Liver (tissue), 9 donors: Measurements from ENCODE around the gene LAMA2. TPM values are rescaled to one million over a fixed set of nuclear protein-coding genes. Genes with fewer than 3 reads are reported as not detected.

Experiments
- DNase-seq: peaks from one replicate; pipeline ENCODE4 v3.0.0-alpha.2; 2017; ENCODE audit warnings: low spot score
- H3K27ac ChIP-seq, 2 donors: one replicate each; pipeline ENCODE4 v1.7.0; 2013; ENCODE audit warnings: inconsistent platforms in 2 of 2, low read length in 2 of 2, control low read depth in 1 of 2, low read depth in 1 of 2, mild to moderate bottlenecking in 1 of 2
- H3K27me3 ChIP-seq, 4 donors: one replicate each; pipeline versions ENCODE4 v1.6.1 to v1.7.0; 2013; ENCODE audit warnings: low read length in 3 of 4, inconsistent platforms in 1 of 4, mild to moderate bottlenecking in 1 of 4, moderate library complexity in 1 of 4; ENCODE audit not compliant: control insufficient read depth in 4 of 4, insufficient read depth in 4 of 4
- H3K36me3 ChIP-seq, 4 donors: one replicate each; pipeline versions ENCODE4 v1.6.1 to v1.7.0; 2013; ENCODE audit warnings: low read length in 3 of 4, mild to moderate bottlenecking in 3 of 4, low read depth in 1 of 4, moderate library complexity in 1 of 4; ENCODE audit not compliant: control insufficient read depth in 4 of 4, insufficient read depth in 3 of 4
- H3K4me1 ChIP-seq, 4 donors: one replicate each; pipeline versions ENCODE4 v1.6.1 to v1.7.0; 2013; ENCODE audit warnings: low read length in 3 of 4, mild to moderate bottlenecking in 3 of 4, moderate library complexity in 1 of 4; ENCODE audit not compliant: control insufficient read depth in 4 of 4, insufficient read depth in 4 of 4
- H3K4me3 ChIP-seq, 3 donors: one replicate each; pipeline versions ENCODE4 v1.6.1 to v1.7.0; 2013; ENCODE audit warnings: low read length in 3 of 3, control low read depth in 1 of 3, low read depth in 1 of 3, mild to moderate bottlenecking in 1 of 3
- H3K9ac ChIP-seq, 2 donors: one replicate each; pipeline ENCODE4 v1.7.0; 2013; ENCODE audit warnings: low read length in 2 of 2, mild to moderate bottlenecking in 2 of 2, moderate library complexity in 2 of 2, control low read depth in 1 of 2, low read depth in 1 of 2
- H3K9me3 ChIP-seq, 4 donors: one replicate each; pipeline versions ENCODE4 v1.6.1 to v1.7.0; 2013; ENCODE audit warnings: low read length in 3 of 4; ENCODE audit not compliant: control insufficient read depth in 4 of 4
- EGR1 ChIP-seq, 2 donors: IDR thresholded peaks; 2 replicates each; pipeline ENCODE4 v1.6.1; 2016 to 2018; ENCODE audit warnings: antibody characterized with exemption in 2 of 2, low read depth in 2 of 2
- FOXA1 ChIP-seq: IDR thresholded peaks from 2 replicates; pipeline ENCODE4 v1.6.1; 2016; ENCODE audit warnings: antibody characterized with exemption
- GABPA ChIP-seq, 2 donors: IDR thresholded peaks in 1 of 2; conservative IDR thresholded peaks in 1 of 2; 2 replicates each; pipeline ENCODE4 v1.6.1; 2016; ENCODE audit warnings: antibody characterized with exemption in 2 of 2, mild to moderate bottlenecking in 1 of 2, moderate library complexity in 1 of 2
- HNF4A ChIP-seq, 2 donors: conservative IDR thresholded peaks; 2 replicates each; pipeline ENCODE4 v1.6.1; 2016; ENCODE audit warnings: antibody characterized with exemption in 2 of 2, mild to moderate bottlenecking in 2 of 2
- HNF4G ChIP-seq: IDR thresholded peaks from 2 replicates; pipeline ENCODE4 v1.6.1; 2016; ENCODE audit warnings: antibody characterized with exemption
- JUND ChIP-seq, 2 donors: IDR thresholded peaks; 2 replicates each; pipeline ENCODE4 v1.6.1; 2016; ENCODE audit warnings: antibody characterized with exemption in 2 of 2
- MAX ChIP-seq: IDR thresholded peaks from 2 replicates; pipeline ENCODE4 v1.6.1; 2016; ENCODE audit warnings: antibody characterized with exemption
- NR2F2 ChIP-seq: IDR thresholded peaks from 2 replicates; pipeline ENCODE4 v1.6.1; 2016; ENCODE audit warnings: antibody characterized with exemption
- RAD21 ChIP-seq, 2 donors: IDR thresholded peaks; 2 replicates each; pipeline ENCODE4 v1.6.1; 2016; ENCODE audit warnings: antibody characterized with exemption in 2 of 2, mild to moderate bottlenecking in 2 of 2
- RXRA ChIP-seq, 2 donors: IDR thresholded peaks; 2 replicates each; pipeline ENCODE4 v1.6.1; 2017 to 2018; ENCODE audit warnings: antibody characterized with exemption in 2 of 2, mild to moderate bottlenecking in 1 of 2
- YY1 ChIP-seq: IDR thresholded peaks from 2 replicates; pipeline ENCODE4 v1.6.1; 2016; ENCODE audit warnings: antibody characterized with exemption, mild to moderate bottlenecking
- WGBS: extraction: QIAGEN DNeasy Blood & Tissue Kit; methylation state at CpG from one replicate; pipeline ENCODE4 v1.1.7; 2013; 5-methylcytosine and 5-hydroxymethylcytosine counted together
- polyA plus RNA-seq, 2 donors: library from polyadenylated mRNA; stranded (reverse) in 1 of 2; unstranded in 1 of 2; fragments of 200-250 nt in 1 of 2; fragments of >200 nt in 1 of 2; fragmentation: Nextera tagmentation in 1 of 2; extraction: Ambion mirVana in 1 of 2; gene quantifications; one replicate each; pipeline versions ENCODE4 v1.2.1 to v1.2.3, GENCODE V29; 2013 to 2015
- total RNA-seq, 2 donors: library from RNA; depleted of rRNA; stranded (reverse); fragments of >200 nt; gene quantifications; one replicate each; pipeline ENCODE4 v1.2.3, GENCODE V29; 2014
- TF ChIP-seq, protein P1 (sequence below): IDR thresholded peaks from 2 replicates; pipeline ENCODE4 v1.6.1; 2016; ENCODE audit warnings: antibody characterized with exemption
- TF ChIP-seq, protein P2 (sequence below): IDR thresholded peaks from 2 replicates; pipeline ENCODE4 v1.6.1; 2016; ENCODE audit warnings: antibody characterized with exemption
- TF ChIP-seq, protein P3 (sequence below): IDR thresholded peaks from 2 replicates; pipeline ENCODE4 v1.6.1; 2016; ENCODE audit warnings: antibody characterized with exemption, mild to moderate bottlenecking
- donor health status: healthy.
- donor health status: healthy.
- donor health status: healthy.
- donor health status: healthy.
- donor health status: healthy.

LAMA2 gene
- total and polyA plus RNA-seq, 4 donors = 1.3 to 17.0 (median 3.0) TPM

GRCh38 chr6:129340983-129341382, 458.0 kb downstream of the LAMA2 start:
- DNase-seq = no peak
- H3K4me1 ChIP-seq = no peaks in the 10 kb centered on the region
- no peaks in the 10 kb centered on the region for H3K27me3 ChIP-seq
- H3K9ac ChIP-seq = no peak overlapping the region
- 72% methylated on average over 4 of the region's 4 CpGs for WGBS
- no peak overlapping the region for H3K27ac ChIP-seq
- no peak for TF ChIP-seq FOXA1
- no peak for TF ChIP-seq GABPA (IDR thresholded peaks at IDR 0.05 in 1 of 2, conservative IDR thresholded peaks at IDR 0.05 in 1 of 2)
- no peak for TF ChIP-seq HNF4A (conservative IDR thresholded peaks at IDR 0.05)
- TF ChIP-seq NR2F2 = no peak
- no peak for TF ChIP-seq MAX
- TF ChIP-seq, protein P1, sequence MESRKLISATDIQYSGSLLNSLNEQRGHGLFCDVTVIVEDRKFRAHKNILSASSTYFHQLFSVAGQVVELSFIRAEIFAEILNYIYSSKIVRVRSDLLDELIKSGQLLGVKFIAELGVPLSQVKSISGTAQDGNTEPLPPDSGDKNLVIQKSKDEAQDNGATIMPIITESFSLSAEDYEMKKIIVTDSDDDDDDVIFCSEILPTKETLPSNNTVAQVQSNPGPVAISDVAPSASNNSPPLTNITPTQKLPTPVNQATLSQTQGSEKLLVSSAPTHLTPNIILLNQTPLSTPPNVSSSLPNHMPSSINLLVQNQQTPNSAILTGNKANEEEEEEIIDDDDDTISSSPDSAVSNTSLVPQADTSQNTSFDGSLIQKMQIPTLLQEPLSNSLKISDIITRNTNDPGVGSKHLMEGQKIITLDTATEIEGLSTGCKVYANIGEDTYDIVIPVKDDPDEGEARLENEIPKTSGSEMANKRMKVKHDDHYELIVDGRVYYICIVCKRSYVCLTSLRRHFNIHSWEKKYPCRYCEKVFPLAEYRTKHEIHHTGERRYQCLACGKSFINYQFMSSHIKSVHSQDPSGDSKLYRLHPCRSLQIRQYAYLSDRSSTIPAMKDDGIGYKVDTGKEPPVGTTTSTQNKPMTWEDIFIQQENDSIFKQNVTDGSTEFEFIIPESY = no peak
- no peak for TF ChIP-seq JUND (IDR thresholded peaks at IDR 0.05)
- no peak for TF ChIP-seq RXRA (IDR thresholded peaks at IDR 0.05)
- TF ChIP-seq RAD21 (IDR thresholded peaks at IDR 0.05) = no peak
- no peak for TF ChIP-seq EGR1 (IDR thresholded peaks at IDR 0.05; ENCODE audit: low read depth in 2 of 2)
- TF ChIP-seq, protein P2, sequence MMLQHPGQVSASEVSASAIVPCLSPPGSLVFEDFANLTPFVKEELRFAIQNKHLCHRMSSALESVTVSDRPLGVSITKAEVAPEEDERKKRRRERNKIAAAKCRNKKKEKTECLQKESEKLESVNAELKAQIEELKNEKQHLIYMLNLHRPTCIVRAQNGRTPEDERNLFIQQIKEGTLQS = no peak
- TF ChIP-seq HNF4G = no peak
- no peaks in the 10 kb centered on the region for H3K9me3 ChIP-seq
- H3K4me3 ChIP-seq = no peak overlapping the region
- H3K36me3 ChIP-seq = no peaks in the 10 kb centered on the region

GRCh38 chr6:129342243-129342642, 459.3 kb downstream of the LAMA2 start:
- Histone ChIP-seq H3K9ac (no peak overlapping the region), H3K9me3 (no peaks in the 10 kb centered on the region), H3K27ac (no peak overlapping the region), H3K36me3 (no peaks in the 10 kb centered on the region), H3K4me3 (no peak overlapping the region), H3K27me3 (no peaks in the 10 kb centered on the region), H3K4me1 (no peaks in the 10 kb centered on the region)
- 59% methylated on average over 2 of the region's 2 CpGs for WGBS
- no peak for DNase-seq
- TF ChIP-seq, protein P1 = no peak
- TF ChIP-seq EGR1 (IDR thresholded peaks at IDR 0.05; ENCODE audit: low read depth in 2 of 2) = no peak

DNA sequence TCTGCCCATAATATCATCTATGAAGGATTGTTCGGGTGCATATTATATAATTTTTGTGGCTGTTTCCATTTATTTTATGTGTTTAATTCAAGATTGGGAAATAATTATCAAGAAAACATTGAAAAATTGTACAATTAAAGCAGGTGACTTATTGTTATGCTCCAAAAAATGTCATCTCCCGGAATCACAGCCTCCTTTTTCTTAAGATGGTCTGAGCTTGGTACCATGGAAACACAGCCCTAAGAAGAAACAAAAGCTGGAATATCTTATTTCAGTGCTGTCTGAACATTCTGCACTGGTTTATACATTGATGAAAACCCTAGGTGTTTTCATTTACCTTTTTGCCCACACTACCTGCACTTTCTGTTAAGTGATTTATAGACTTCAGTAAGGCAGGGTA, 459.9 kb downstream of the LAMA2 start:
- H3K36me3 ChIP-seq = no peaks in the 10 kb centered on the region
- H3K9me3 ChIP-seq = no peaks in the 10 kb centered on the region
- no peak overlapping the region for H3K4me3 ChIP-seq
- no peak overlapping the region for H3K27ac ChIP-seq
- H3K9ac ChIP-seq = no peak overlapping the region
- WGBS = 77% methylated on average over 2 of the region's 2 CpGs
- TF ChIP-seq YY1 (no peak), MAX (no peak)
- TF ChIP-seq, protein P3, sequence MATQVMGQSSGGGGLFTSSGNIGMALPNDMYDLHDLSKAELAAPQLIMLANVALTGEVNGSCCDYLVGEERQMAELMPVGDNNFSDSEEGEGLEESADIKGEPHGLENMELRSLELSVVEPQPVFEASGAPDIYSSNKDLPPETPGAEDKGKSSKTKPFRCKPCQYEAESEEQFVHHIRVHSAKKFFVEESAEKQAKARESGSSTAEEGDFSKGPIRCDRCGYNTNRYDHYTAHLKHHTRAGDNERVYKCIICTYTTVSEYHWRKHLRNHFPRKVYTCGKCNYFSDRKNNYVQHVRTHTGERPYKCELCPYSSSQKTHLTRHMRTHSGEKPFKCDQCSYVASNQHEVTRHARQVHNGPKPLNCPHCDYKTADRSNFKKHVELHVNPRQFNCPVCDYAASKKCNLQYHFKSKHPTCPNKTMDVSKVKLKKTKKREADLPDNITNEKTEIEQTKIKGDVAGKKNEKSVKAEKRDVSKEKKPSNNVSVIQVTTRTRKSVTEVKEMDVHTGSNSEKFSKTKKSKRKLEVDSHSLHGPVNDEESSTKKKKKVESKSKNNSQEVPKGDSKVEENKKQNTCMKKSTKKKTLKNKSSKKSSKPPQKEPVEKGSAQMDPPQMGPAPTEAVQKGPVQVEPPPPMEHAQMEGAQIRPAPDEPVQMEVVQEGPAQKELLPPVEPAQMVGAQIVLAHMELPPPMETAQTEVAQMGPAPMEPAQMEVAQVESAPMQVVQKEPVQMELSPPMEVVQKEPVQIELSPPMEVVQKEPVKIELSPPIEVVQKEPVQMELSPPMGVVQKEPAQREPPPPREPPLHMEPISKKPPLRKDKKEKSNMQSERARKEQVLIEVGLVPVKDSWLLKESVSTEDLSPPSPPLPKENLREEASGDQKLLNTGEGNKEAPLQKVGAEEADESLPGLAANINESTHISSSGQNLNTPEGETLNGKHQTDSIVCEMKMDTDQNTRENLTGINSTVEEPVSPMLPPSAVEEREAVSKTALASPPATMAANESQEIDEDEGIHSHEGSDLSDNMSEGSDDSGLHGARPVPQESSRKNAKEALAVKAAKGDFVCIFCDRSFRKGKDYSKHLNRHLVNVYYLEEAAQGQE = no peak
- no peaks in the 10 kb centered on the region for H3K4me1 ChIP-seq
- no peak for DNase-seq
- no peaks in the 10 kb centered on the region for H3K27me3 ChIP-seq
